A204.1 (cell line): Measurements from ENCODE around the gene NKX3-2.
"Not testable (repeated sequence)": the region's sequence is repeated elsewhere in the genome, so short reads cannot be mapped to it uniquely, and the experiment has no call there.

ENCODE experiments used
- FAIRE-seq: peaks from 2 replicates; lab custom pipeline; 2012; peaks lifted over from hg19 to GRCh38; lab: Jason Lieb, UNC

NKX3-2 gene

GRCh38 chr4:13543839-13544605, at the start of gene NKX3-2:
Gene NKX3-2 (minus strand): TSS chr4:13544508. CDS start chr4:13544414, 94 bp downstream.
- no peak for FAIRE-seq

GRCh38 chr4:13592220-13592619, 47.9 kb upstream of the NKX3-2 start:
- no peak for FAIRE-seq

GRCh38 chr4:13590766-13591165, 46.5 kb upstream of the NKX3-2 start:
- no peak for FAIRE-seq

GRCh38 chr4:13588954-13589353, 44.6 kb upstream of the NKX3-2 start:
- no peak for FAIRE-seq

GRCh38 chr4:13584481-13584880, 40.2 kb upstream of the NKX3-2 start:
- no peak for FAIRE-seq

- FAIRE-seq: no peak
Observed at GRCh38 chr4:13580036-13580435, 35.7 kb upstream of the NKX3-2 start.

- FAIRE-seq: no peak
Observed at GRCh38 chr4:13577660-13578059, 33.4 kb upstream of the NKX3-2 start.

- no peak for FAIRE-seq
Observed at GRCh38 chr4:13570916-13571315, 26.6 kb upstream of the NKX3-2 start.

GRCh38 chr4:13567125-13567524, 22.8 kb upstream of the NKX3-2 start:
- FAIRE-seq: no peak

GRCh38 chr4:13562876-13563275, 18.6 kb upstream of the NKX3-2 start:
- no peak for FAIRE-seq

- no peak for FAIRE-seq
Observed at GRCh38 chr4:13561673-13562072, 17.4 kb upstream of the NKX3-2 start.

GRCh38 chr4:13560111-13560510, 15.8 kb upstream of the NKX3-2 start:
- not testable (repeated sequence) for FAIRE-seq

- FAIRE-seq: no peak
Observed at GRCh38 chr4:13559413-13559812, 15.1 kb upstream of the NKX3-2 start.

GRCh38 chr4:13558881-13559280, 14.6 kb upstream of the NKX3-2 start:
- no peak for FAIRE-seq

- FAIRE-seq: no peak
Observed at GRCh38 chr4:13555325-13555724, 11.0 kb upstream of the NKX3-2 start.

GRCh38 chr4:13553081-13553480, 8.8 kb upstream of the NKX3-2 start:
- no peak for FAIRE-seq

- FAIRE-seq: peak; percentile 46
Observed at GRCh38 chr4:13548984-13549546, 4.8 kb upstream of the NKX3-2 start.

- FAIRE-seq: no peak
Observed at GRCh38 chr4:13548059-13548983, 4.0 kb upstream of the NKX3-2 start.

GRCh38 chr4:13547485-13548041, 3.3 kb upstream of the NKX3-2 start:
- FAIRE-seq: no peak

GRCh38 chr4:13546941-13547484, 2.7 kb upstream of the NKX3-2 start:
- no peak for FAIRE-seq

- FAIRE-seq: no peak
Observed at GRCh38 chr4:13546142-13546940, 2.0 kb upstream of the NKX3-2 start.
